ENCODE measurements around the gene STT3A. TPM values are rescaled to one million over a fixed set of nuclear protein-coding genes. Genes with fewer than 3 reads are reported as not detected.

The STT3A gene
- total and polyA plus RNA-seq, 2 of the 13 experiments (the other 11 are each of a cell fraction or from before 2014, with no cell fraction given), result 229 to 319 TPM

DNA sequence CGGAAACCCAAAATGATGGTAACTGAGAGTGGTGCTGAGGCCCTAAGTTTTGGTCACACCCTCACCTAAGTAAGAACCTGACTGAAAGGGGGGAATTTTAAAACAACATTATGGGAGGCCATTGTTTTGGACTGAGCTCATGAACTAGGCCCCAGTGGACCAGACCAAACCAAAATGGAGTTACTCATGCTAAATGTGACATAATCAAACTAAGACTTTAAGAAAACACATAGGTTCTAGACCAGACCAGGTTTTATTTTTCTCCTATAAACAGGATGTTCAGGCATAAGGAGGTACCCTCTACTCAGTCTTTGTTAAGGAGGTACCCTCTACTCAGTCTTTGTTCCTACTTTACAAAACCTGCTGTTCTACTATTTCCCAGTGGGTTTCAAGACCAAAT is 30.7 kb upstream of the STT3A start:
- 94% methylated on average over 1 of the region's 1 CpG for WGBS (ENCODE audit: low lambda C conversion rate)
- Histone ChIP-seq H3K4me1 (ENCODE audit: insufficient read depth, low read length) (peaks cover 35% of the 10 kb centered on the region), H2AFZ (ENCODE audit: low read length) (no peak overlapping the region), H3K4me3 (replicated peaks in 1 of 3; ENCODE audit: insufficient read depth in 1 of 3, low read depth in 2 of 3, low read length in 3 of 3) (no peak overlapping the region), H3K9me3 (ENCODE audit: low read length) (no peaks in the 10 kb centered on the region), H3K79me2 (ENCODE audit: insufficient read depth, low read length) (no peaks in the 10 kb centered on the region), H3K9ac (ENCODE audit: insufficient read depth, low read depth, low read length) (no peak overlapping the region), H3K4me2 (ENCODE audit: low read depth, low read length) (peak overlapping the region; percentile 43; the same call in 1 of the 2 replicates), H4K20me1 (ENCODE audit: insufficient read depth, low read length) (no peaks in the 10 kb centered on the region), H3K36me3 (replicated peaks in 1 of 2; ENCODE audit: control insufficient read depth in 1 of 2, insufficient read depth in 2 of 2, low read length in 2 of 2) (no peaks in the 10 kb centered on the region), H3K27ac (ENCODE audit: extremely low read length, insufficient read depth, low read length) (no peak overlapping the region), H3K27me3 (ENCODE audit: control insufficient read depth in 1 of 2, insufficient read depth in 2 of 2, low read length in 2 of 2) (no peaks in the 10 kb centered on the region)
- CTCF ChIA-PET (ENCODE audit: low intra/inter-chr PET ratio, low total read pairs), result no interaction called here
- no peak for FAIRE-seq
- DNase-seq (ENCODE audit: low spot score), result no peak
- in situ Hi-C loops (cut with HindIII; ENCODE audit: extremely low pct_ligation_motif_present, low pct_unique_long_range_greater_than_20kb) (no loop called here), intact Hi-C loops (cut with micrococcal nuclease; ENCODE audit: unreplicated experiment) (no loop called here)
- POLR2A ChIA-PET, result no interaction called here
- BruUV-seq (replicated peaks), result no TSS peak
- no peak for ATAC-seq
- TF ChIP-seq NPAS2 (CRISPR knock-in tag; IDR thresholded peaks at IDR 0.05; ENCODE audit: borderline replicate concordance), result no peak
- TF ChIP-seq, protein P1, sequence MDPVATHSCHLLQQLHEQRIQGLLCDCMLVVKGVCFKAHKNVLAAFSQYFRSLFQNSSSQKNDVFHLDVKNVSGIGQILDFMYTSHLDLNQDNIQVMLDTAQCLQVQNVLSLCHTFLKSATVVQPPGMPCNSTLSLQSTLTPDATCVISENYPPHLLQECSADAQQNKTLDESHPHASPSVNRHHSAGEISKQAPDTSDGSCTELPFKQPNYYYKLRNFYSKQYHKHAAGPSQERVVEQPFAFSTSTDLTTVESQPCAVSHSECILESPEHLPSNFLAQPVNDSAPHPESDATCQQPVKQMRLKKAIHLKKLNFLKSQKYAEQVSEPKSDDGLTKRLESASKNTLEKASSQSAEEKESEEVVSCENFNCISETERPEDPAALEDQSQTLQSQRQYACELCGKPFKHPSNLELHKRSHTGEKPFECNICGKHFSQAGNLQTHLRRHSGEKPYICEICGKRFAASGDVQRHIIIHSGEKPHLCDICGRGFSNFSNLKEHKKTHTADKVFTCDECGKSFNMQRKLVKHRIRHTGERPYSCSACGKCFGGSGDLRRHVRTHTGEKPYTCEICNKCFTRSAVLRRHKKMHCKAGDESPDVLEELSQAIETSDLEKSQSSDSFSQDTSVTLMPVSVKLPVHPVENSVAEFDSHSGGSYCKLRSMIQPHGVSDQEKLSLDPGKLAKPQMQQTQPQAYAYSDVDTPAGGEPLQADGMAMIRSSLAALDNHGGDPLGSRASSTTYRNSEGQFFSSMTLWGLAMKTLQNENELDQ (CRISPR knock-in tag; IDR thresholded peaks at IDR 0.05; ENCODE audit: borderline replicate concordance), result no peak
- TF ChIP-seq TIGD3 (CRISPR knock-in tag; IDR thresholded peaks at IDR 0.05; ENCODE audit: borderline replicate concordance), result no peak
- no peak for TF ChIP-seq HES4 (CRISPR knock-in tag; IDR thresholded peaks at IDR 0.05; ENCODE audit: borderline replicate concordance)
- no peak for TF ChIP-seq ZKSCAN8 (CRISPR knock-in tag; IDR thresholded peaks at IDR 0.05; ENCODE audit: borderline replicate concordance)
- no peak for TF ChIP-seq ZNF557 (CRISPR knock-in tag; IDR thresholded peaks at IDR 0.05)
- TF ChIP-seq, protein P2, sequence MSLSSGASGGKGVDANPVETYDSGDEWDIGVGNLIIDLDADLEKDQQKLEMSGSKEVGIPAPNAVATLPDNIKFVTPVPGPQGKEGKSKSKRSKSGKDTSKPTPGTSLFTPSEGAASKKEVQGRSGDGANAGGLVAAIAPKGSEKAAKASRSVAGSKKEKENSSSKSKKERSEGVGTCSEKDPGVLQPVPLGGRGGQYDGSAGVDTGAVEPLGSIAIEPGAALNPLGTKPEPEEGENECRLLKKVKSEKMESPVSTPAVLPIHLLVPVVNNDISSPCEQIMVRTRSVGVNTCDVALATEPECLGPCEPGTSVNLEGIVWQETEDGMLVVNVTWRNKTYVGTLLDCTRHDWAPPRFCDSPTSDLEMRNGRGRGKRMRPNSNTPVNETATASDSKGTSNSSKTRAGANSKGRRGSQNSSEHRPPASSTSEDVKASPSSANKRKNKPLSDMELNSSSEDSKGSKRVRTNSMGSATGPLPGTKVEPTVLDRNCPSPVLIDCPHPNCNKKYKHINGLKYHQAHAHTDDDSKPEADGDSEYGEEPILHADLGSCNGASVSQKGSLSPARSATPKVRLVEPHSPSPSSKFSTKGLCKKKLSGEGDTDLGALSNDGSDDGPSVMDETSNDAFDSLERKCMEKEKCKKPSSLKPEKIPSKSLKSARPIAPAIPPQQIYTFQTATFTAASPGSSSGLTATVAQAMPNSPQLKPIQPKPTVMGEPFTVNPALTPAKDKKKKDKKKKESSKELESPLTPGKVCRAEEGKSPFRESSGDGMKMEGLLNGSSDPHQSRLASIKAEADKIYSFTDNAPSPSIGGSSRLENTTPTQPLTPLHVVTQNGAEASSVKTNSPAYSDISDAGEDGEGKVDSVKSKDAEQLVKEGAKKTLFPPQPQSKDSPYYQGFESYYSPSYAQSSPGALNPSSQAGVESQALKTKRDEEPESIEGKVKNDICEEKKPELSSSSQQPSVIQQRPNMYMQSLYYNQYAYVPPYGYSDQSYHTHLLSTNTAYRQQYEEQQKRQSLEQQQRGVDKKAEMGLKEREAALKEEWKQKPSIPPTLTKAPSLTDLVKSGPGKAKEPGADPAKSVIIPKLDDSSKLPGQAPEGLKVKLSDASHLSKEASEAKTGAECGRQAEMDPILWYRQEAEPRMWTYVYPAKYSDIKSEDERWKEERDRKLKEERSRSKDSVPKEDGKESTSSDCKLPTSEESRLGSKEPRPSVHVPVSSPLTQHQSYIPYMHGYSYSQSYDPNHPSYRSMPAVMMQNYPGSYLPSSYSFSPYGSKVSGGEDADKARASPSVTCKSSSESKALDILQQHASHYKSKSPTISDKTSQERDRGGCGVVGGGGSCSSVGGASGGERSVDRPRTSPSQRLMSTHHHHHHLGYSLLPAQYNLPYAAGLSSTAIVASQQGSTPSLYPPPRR (CRISPR knock-in tag; IDR thresholded peaks at IDR 0.05; ENCODE audit: borderline replicate concordance), result no peak
- TF ChIP-seq ELF4 (CRISPR knock-in tag; IDR thresholded peaks at IDR 0.05; ENCODE audit: borderline replicate concordance), result no peak
- no peak for TF ChIP-seq ZNF687 (CRISPR knock-in tag; IDR thresholded peaks at IDR 0.05)
- TF ChIP-seq ZNF570 (CRISPR knock-in tag; IDR thresholded peaks at IDR 0.05; ENCODE audit: borderline replicate concordance), result no peak
- TF ChIP-seq NR2C2 (CRISPR knock-in tag; IDR thresholded peaks at IDR 0.05; ENCODE audit: borderline replicate concordance), result no peak
